ENCODE measurements around the gene LDB1.

DNA sequence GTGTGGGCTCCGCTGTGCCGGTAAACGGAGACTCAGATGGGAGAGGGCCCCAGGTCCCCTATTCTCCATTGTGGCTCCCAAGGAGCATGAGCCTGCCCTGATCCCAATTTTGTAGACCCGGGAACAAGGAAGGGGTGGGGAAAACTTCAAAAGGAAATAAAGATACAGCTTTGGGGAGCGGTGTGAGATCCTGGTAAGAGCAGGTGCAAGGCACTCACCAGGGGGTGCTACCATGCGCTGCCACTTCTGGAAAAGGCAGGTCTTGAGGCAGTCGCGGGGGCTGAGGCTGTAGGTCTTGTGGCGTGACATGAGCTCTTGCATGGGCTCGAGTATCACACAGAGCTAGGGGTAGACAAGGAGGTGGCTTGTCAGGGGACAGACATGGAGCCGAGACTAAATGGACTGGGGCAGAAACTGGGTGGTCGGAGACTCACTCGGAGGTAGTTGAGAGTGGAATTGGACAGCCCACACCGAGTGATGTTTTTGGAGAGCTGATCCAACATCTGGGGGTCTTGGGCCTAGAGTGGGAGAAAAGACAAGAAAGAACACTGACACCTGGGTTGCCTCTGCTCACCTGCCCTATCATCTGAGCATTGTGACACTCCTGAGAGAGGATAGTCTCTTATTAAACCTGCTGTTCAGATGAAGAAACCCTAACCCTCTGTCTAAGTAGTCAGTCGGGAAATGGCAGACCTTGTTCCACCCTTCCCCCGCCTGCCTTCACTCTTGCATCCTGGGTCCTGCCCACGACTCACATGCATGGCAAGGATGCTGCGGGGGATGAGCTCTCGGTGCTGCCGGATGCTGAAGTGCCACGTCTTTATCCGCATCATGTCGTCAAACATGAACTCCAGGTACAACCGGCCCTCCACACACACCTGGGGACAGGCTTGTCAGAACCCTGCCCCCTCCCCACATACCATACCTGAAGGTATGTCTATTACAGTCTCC, 10.7 kb downstream of the LDB1 start:
- TF ChIP-seq, protein P1, sequence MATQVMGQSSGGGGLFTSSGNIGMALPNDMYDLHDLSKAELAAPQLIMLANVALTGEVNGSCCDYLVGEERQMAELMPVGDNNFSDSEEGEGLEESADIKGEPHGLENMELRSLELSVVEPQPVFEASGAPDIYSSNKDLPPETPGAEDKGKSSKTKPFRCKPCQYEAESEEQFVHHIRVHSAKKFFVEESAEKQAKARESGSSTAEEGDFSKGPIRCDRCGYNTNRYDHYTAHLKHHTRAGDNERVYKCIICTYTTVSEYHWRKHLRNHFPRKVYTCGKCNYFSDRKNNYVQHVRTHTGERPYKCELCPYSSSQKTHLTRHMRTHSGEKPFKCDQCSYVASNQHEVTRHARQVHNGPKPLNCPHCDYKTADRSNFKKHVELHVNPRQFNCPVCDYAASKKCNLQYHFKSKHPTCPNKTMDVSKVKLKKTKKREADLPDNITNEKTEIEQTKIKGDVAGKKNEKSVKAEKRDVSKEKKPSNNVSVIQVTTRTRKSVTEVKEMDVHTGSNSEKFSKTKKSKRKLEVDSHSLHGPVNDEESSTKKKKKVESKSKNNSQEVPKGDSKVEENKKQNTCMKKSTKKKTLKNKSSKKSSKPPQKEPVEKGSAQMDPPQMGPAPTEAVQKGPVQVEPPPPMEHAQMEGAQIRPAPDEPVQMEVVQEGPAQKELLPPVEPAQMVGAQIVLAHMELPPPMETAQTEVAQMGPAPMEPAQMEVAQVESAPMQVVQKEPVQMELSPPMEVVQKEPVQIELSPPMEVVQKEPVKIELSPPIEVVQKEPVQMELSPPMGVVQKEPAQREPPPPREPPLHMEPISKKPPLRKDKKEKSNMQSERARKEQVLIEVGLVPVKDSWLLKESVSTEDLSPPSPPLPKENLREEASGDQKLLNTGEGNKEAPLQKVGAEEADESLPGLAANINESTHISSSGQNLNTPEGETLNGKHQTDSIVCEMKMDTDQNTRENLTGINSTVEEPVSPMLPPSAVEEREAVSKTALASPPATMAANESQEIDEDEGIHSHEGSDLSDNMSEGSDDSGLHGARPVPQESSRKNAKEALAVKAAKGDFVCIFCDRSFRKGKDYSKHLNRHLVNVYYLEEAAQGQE (IDR thresholded peaks at IDR 0.05; ENCODE audit: low read depth) = no peak
- TF ChIP-seq TAF1 (IDR thresholded peaks at IDR 0.05; ENCODE audit: low read depth) = no peak
- TF ChIP-seq, protein P2, sequence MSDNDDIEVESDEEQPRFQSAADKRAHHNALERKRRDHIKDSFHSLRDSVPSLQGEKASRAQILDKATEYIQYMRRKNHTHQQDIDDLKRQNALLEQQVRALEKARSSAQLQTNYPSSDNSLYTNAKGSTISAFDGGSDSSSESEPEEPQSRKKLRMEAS (IDR thresholded peaks at IDR 0.05) = no peak
- no peak for TF ChIP-seq YY1 (IDR thresholded peaks at IDR 0.05; ENCODE audit: low read depth)
- TF ChIP-seq RAD21 (IDR thresholded peaks at IDR 0.05; ENCODE audit: low read depth) = no peak
- no peak for TF ChIP-seq EP300 (IDR thresholded peaks at IDR 0.05; ENCODE audit: borderline replicate concordance)

Measured in Ishikawa (cell line).